Psoas muscle (tissue), 8 donors: ENCODE data around the gene UCK2. TPM values are rescaled to one million over a fixed set of nuclear protein-coding genes. Genes with fewer than 3 reads are reported as not detected.
A peak's percentile ranks its signal among the peaks of the same experiment; 100 is the strongest.

Source experiments
- ATAC-seq, 4 donors: fragments of 200-7000 bp; cut with Tn5 transposase; one replicate each; pipeline ENCODE4 v1.9.1; 2020; ENCODE audit warnings: moderate library complexity in 3 of 4, mild to moderate bottlenecking in 2 of 4
- DNase-seq, 2 donors: peaks; one replicate each; pipeline ENCODE4 v3.0.0-alpha.2; 2020
- H3K27ac ChIP-seq: fragments of 200-600 bp; one replicate; pipeline ENCODE4 v1.8.0; 2022
- H3K27me3 ChIP-seq, 3 donors: fragments of 200-600 bp in 1 of 3; one replicate each; pipeline versions ENCODE4 v1.6.1 to v1.8.0; 2013 to 2022; ENCODE audit warnings: low read length in 2 of 3, mild to moderate bottlenecking in 2 of 3, moderate library complexity in 1 of 3; ENCODE audit not compliant: insufficient read depth in 3 of 3
- H3K36me3 ChIP-seq, 2 donors: fragments of 200-600 bp in 1 of 2; one replicate each; pipeline versions ENCODE4 v1.6.1 to v1.8.0; 2013 to 2022; ENCODE audit warnings: low read depth in 1 of 2, mild to moderate bottlenecking in 1 of 2, moderate library complexity in 1 of 2; ENCODE audit not compliant: insufficient read depth in 1 of 2
- H3K4me1 ChIP-seq: fragments of 200-600 bp; one replicate; pipeline ENCODE4 v1.8.0; 2022
- H3K4me3 ChIP-seq: fragments of 200-600 bp; one replicate; pipeline ENCODE4 v1.8.0; 2022; ENCODE audit warnings: mild to moderate bottlenecking
- H3K9me3 ChIP-seq: fragments of 200-600 bp; one replicate; pipeline ENCODE4 v1.8.0; 2022
- CTCF ChIP-seq: fragments of 200-600 bp; IDR thresholded peaks from one replicate; pipeline ENCODE4 v1.8.0; 2022; ENCODE audit warnings: antibody characterized with exemption
- WGBS, 3 donors: extraction: QIAGEN DNeasy Blood & Tissue Kit; methylation state at CpG; one replicate each; pipeline versions ENCODE4 v1.1.6 to v1.1.7; 2013; 5-methylcytosine and 5-hydroxymethylcytosine counted together
- intact Hi-C, 2 donors: fragments of 100-400 bp; cut with DNase I; formaldehyde crosslinking; loops; one replicate each; pipeline versions ENCODE4 v1.11.0 to v1.14.2; 2022
- polyA plus RNA-seq, 3 donors: library from polyadenylated mRNA; stranded (reverse); fragments of 200-250 nt; gene quantifications; one replicate each; pipeline ENCODE4 v1.2.3, GENCODE V29; 2013
- total RNA-seq, 4 donors: library from RNA; stranded (reverse); fragmentation: NEBNext Ultra II Directional in 2 of 4; extraction: Animal tissue kit (Norgen Biotek cat#: 25700) in 2 of 4; gene quantifications; one replicate each; pipeline versions ENCODE4 v1.2.1 to v1.2.4, GENCODE V29; 2021 to 2023
- donor health status: healthy with polysubstance abuse.
- donor health status: DM: no; HTN: no; CAD: no; lungs with moderate emphysema.
- donor health status: Bipolar disorder and iron deficiency.
- donor health status: healthy.
- donor health status: DM: yes; HTN: yes; CAD: no.
- donor health status: DM: no; HTN: no; CAD: no.
- donor health status: DM: no; HTN: no; CAD: no.
- donor health status: DM: yes; HTN: yes; CAD: no.

The UCK2 gene
- total and polyA plus RNA-seq, 7 donors = 14.6 to 273 (median 25.1) TPM

DNA sequence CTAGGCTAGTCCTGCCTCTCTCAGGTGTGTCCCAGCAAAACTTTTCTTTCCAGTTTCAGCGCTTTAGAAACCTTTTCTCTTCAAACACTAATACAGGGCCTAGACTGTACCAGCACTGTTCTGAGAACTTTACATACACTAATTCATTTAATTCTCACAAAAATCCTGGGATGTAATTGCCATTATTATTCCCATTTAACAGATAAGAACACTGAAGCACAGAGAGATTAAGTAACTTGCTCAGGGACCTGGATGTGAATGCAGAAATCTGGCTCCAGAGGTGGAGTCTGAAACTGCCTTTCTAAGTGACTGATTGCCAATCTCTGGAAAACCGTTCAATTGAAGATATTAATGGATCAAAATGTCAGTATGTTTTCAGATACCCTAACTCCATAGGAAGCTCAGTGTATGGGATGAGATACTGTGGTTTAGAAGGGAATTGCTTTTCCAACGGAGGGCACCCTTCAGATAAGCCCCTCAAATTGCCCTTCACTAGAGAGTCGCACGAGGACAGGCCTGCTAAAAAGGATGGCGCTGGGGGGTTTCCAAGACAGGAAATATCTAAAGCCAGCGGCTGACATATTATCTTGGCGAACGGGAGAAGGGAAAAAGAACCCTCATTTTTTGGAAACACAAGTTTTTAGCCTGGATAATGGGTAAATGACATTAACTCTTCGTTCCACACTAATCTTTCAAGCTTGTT lies 698 bp upstream of the UCK2 start:
- Histone ChIP-seq H3K4me1 (peaks cover 10% of the 10 kb centered on the region), H3K9me3 (no peaks in the 10 kb centered on the region), H3K27ac (peak overlapping the region; percentile 93), H3K36me3 (no peaks in the 10 kb centered on the region), H3K27me3 (no peaks in the 10 kb centered on the region), H3K4me3 (peak overlapping the region; percentile 93)
- DNase-seq = no peak
- intact Hi-C loops = loop anchor here (5.0 kb wide), 5 partner anchors 36 to 194 kb away; partner anchors contain the start of genes ALDH9A1 (in 1 of the 2), MGST3 (in 1 of the 2) and TMCO1 (in 1 of the 2)
- no peak for ATAC-seq
- WGBS, 3 donors = 15 to 23% (median 17%) methylated on average over 10 of the region's 10 CpGs
- no peak for TF ChIP-seq CTCF

DNA sequence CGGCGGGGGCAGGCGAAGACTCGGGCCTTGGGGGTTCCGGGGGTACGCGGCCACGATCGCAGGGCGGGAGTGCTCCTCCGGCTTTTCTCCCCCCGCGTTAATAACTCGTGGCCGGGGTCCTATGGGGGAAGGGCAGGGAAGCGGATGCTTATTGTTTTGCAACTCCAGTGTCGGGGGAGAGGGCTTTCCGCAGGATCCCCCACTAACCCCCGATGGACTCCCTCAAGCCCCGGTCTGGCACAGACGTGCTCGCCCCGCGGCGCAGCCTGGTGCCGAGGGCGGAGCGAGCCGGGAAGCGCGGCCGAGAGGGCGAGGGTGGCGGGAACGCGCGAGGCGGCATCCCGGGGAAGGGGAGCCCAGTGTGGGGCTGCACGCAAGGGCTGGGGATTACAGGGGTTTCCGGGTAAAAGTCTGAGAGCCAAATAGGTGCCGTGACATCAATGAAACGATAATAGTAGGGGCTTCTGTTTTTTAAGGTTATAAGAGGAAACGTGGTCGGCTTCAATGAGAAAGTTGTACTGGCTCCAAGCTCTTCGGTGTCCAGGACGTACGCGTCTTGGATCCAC lies 772 bp downstream of the UCK2 start:
- H3K9me3 ChIP-seq = no peaks in the 10 kb centered on the region
- DNase-seq = peak; percentile 43 to 65
- intact Hi-C loops = loop anchor here (2.0 to 5.0 kb wide), 6 partner anchors 34 to 196 kb away; partner anchors contain the start of genes ALDH9A1 (in 1 of the 2), MGST3 (in 1 of the 2) and TMCO1 (in 1 of the 2)
- H3K36me3 ChIP-seq = no peaks in the 10 kb centered on the region
- peaks cover 10% of the 10 kb centered on the region for H3K4me1 ChIP-seq
- WGBS, 3 donors = 0 to 1% (median 0%) methylated on average over 34 to 49 of the region's 49 CpGs
- no peaks in the 10 kb centered on the region for H3K27me3 ChIP-seq
- peak overlapping the region; percentile 93 for H3K4me3 ChIP-seq
- ATAC-seq = peak; percentile 43 to 64 (median 60)
- no peak for TF ChIP-seq CTCF
- H3K27ac ChIP-seq = peak overlapping the region; percentile 93

DNA sequence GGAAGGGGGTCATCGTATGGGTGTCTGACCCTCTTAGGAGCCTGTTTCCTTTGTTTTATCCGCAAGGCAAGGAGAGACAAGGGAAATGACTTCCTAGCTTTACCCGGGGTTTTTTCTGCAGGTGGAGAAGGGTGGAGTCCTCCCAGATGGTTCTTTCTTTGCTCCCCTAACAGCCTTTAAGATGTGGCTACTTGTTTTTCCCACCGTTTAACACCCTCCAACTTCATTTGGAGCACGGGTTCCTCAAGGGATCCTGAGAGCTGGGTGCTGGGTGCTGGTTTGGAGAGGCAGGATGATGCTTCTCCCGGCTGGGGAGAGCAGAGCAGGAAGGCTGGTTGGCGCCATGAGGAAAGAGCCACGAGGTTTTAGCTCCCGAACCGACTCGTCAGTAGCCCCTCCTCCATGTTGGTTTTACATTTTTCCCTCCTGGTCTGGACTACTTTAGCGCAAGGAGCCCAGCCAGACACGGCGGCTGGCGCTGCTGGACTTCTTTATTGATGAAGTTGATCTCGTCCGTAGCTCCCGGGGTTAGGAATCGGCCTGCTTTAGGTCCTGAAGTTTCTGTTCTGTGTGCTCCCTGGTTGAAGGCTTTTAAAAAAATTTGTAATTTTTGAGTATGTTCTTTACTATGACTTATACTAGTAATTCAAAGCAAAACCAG lies 1.4 kb downstream of the UCK2 start:
- Histone ChIP-seq H3K9me3 (no peaks in the 10 kb centered on the region), H3K36me3 (no peaks in the 10 kb centered on the region), H3K27ac (peak overlapping the region; percentile 93), H3K4me1 (peaks cover 10% of the 10 kb centered on the region), H3K27me3 (no peaks in the 10 kb centered on the region), H3K4me3 (peak overlapping the region; percentile 93)
- DNase-seq (peak; percentile 35 to 62), ATAC-seq (peak; percentile 33 to 67 (median 51))
- 0 to 1% (median 1%) methylated on average over 19 of the region's 19 CpGs for WGBS, 3 donors
- intact Hi-C loops = loop anchor here (2.0 to 5.0 kb wide), 6 partner anchors 34 to 196 kb away; partner anchors contain the start of genes ALDH9A1 (in 1 of the 2), MGST3 (in 1 of the 2) and TMCO1 (in 1 of the 2)
- no peak for TF ChIP-seq CTCF

- WGBS, 3 donors = 80 to 89% (median 80%) methylated on average over 4 of the region's 4 CpGs
- H3K9me3 ChIP-seq = no peaks in the 10 kb centered on the region
- H3K27me3 ChIP-seq = no peaks in the 10 kb centered on the region
- no peak for TF ChIP-seq CTCF
- H3K27ac ChIP-seq = peak overlapping the region; percentile 93
- ATAC-seq (no peak), DNase-seq (no peak)
- H3K4me3 ChIP-seq = peak overlapping the region; percentile 93
- intact Hi-C loops = loop anchor here (2.0 to 5.0 kb wide), 6 partner anchors 32 to 198 kb away; partner anchors contain the start of genes ALDH9A1 (in 1 of the 2), MGST3 (in 1 of the 2) and TMCO1 (in 1 of the 2)
- no peaks in the 10 kb centered on the region for H3K36me3 ChIP-seq
- H3K4me1 ChIP-seq = peaks cover 10% of the 10 kb centered on the region
Measured at GRCh38 chr1:165829888-165830287, 2.5 kb downstream of the UCK2 start.
